ENCODE data around the gene LRGUK.
"Not testable (repeated sequence)": the region's sequence is repeated elsewhere in the genome, so short reads cannot be mapped to it uniquely, and the experiment has no call there.

LRGUK gene

DNA sequence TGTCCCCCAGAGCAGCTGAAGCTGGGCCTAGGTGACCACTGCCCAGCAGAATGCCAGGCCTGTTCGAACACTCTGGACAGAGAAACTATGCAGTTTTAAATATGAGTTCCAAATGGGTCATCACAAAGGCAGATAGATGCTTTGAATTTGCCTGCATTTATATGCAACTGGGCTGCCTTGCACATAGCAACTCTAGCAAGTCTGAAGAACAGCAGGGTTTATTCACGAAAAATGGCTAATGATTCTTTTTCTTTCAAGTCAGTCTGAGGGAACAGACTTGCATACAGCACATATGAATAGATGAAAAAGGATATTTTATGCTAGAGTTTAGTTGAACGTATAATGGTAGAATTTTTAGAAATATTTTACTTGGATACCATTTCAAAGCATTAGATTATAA lies 121.1 kb downstream of the LRGUK start:
- DNase-seq = no peak

DNA sequence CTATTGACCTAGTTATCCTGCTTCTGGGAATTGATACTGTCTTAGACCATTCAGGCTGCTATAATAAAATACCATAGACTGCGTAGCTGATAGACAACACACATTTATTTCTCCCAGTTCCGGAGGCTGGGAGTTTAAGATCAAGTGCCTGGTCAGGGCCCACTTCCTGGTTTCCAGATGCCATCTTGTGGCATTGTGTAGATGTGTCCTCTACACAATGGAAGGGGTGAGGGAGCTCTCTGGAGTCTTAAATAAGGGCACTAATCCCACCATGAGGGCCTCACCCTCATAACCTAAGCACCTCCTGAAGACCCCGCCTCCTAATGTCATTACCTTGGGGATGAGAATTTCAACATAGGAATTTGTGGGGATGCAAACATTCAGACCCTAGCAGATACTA lies 127.2 kb downstream of the LRGUK start:
- DNase-seq = no peak

DNA sequence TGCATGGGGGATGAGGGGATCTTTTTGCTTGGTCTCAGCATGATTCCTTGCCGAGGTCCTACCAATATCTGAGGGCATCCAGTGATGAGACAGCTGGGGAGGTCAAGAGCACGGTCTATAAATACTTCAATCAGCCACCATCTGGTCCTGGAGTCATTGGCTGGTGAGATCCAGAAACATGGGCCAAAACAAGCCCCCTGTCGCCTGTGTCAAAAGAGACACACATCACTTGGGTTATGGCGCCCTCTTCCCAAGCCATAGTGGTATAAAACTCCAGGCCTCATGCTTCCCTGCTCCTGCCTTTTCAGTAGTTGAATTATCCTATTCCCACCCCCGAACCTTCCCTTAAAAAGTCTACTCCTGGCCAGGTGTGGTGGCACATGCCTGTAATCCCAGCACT lies 128.7 kb downstream of the LRGUK start:
- DNase-seq = no peak

DNA sequence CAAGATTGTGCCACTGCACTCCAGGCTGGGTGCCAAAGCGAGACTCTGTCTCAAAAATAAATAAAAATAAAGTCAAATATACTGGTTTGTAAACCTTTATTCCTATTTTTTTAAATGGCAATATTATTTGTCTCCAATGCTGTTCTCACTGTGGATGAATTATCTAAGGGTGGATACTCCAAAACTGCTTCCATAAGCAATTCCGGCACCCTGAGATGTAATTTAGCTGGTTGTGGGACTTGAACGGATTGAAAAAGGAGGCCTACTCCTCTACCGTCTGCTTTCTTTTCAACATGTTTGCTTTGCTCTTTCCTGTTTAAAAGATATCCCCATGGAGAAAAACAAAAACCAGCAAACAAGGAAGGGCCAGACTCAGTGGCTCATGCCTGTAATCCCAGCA lies 135.2 kb downstream of the LRGUK start:
- no peak for DNase-seq

DNA sequence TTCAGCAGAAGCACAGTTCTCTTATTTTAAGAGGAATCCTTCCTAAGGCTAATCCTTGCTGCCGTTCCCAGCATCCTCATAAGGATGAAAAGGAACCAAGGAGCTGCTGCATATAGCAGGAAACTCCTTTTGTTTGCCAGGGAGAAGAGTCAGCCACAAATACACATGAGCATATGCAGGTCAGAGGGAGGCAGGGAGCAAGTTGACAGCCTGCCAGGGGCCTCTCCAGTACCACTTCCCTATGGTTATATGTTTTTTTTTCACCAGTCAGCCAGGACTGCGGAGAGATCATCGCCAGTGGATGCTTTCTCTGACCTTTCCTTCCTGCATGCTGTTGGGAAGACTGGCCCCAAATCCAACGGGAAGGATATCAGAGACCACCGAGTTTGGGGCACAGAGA lies 149.8 kb downstream of the LRGUK start:
- DNase-seq = no peak

DNA sequence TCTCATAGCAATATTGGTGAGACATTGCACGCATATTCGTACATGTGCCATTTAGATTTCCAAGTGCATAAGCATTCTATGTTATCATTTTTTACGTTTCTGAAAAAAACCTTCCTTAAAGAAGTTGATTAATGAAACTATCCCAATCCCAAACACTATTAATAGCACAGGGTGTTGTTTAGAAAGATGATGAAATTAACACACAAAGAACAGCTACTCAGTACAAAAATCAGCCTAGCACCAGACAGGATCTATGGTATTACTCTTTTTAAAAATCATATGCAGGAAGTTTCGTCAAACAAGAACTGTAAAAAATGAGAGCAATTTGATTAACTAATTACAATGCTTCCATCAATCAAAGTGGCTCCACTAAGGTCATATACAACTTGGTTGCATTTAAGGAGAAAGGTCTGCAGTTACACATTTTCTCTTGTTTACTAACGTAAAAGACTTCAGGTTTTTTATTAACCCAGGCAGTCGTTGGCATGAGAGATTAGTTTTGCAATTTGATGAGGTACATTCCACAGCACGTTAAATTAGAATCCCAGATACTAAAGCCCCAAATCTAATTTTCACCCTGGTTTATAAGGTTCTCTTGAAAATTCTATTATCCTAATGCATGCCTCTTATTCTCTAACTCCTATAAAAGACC lies 151.5 kb downstream of the LRGUK start:
- no peak for DNase-seq

DNA sequence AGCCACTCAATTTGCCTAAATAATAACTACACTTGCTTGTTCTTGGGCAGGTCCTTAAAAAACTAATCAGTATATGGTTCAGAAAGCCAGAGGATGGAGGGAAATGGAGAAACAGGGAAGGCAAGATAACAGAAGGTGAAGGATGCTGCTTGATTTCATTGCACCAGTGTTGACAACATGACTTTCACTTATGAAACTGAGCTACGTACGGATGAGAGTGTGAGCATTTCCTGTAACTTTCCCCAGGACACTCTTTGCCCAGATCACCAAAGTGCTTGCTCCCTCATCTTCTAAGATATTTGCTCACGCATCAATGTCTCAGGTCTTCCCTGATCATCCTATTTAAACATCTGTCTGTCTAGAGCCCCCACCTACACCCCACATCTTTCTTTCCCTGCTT lies 152.2 kb downstream of the LRGUK start:
- DNase-seq = no peak

DNA sequence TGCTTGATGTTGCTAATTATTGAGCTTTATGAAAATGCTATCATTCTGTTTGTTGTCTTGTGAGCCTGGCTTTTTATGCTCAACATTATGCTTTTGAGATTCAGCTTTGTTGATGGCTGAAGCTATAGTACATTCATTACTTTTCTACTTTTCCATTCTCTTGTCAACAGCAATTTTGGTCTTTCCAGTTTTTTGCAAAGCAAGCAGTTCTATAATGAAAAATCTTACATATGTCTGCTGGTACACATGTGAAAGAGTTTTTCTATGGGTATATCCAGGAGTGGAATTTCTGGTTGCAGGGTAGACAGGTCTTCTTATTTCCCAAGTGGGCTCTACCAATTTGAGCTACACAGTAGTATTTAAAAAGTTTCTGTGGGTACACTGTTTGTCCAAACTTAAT lies 152.8 kb downstream of the LRGUK start:
- DNase-seq = no peak

DNA sequence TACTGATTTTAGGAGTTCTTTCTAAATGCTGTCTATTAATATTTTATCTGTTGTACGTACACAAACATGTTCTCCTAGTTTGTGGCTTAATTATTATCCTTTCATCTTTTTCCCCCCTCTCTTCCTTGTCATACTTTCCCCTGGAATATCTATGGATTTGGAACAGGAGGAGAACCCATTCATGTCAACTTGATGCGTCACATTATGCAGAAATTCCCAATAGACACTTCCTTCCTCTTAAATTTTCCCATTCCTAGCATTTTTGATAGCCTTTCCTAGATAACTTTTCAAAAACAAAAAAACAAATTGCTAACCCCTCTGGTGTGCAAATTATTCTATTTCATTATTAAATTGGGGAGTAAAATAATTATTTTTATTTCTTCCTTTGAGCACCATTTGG lies 153.4 kb downstream of the LRGUK start:
- no peak for DNase-seq

DNA sequence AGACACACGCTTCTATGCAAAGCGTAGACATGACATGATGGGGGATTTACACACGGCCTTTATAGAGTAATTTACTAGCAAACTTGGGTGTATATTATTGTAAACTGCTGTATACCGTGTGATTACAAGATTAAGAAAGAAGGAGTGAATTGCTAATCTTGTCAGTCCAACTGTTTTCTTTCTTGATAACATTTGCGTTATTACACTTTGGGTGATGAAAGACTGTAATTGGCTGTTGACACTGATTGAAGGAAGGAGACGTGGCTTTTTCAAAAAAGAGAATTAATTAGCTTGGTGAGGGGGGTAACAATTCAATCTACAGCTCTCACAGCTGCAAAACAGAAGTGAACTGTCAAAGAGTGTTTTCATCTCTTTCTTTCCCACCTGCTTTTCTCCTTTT lies 156.9 kb downstream of the LRGUK start:
- DNase-seq = no peak

DNA sequence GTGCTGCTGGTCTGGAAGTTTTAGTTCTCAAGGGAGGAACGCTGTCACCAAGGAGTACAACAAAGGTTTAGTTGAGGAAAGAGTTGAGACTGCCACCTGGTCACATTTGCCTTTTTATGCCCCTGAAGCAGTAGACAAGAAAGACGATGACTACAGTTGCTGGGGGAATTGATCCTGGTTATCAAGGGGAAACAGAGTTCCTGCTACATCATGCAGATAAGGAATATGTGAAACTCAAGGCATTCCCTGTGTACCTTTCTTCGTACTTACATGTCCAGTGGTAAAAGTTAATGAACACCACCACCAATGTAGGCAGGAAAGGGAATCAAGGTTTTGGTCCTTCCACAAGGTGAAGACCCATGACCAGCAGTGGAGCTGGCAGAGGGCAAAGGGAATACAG lies 157.8 kb downstream of the LRGUK start:
- DNase-seq = no peak

DNA sequence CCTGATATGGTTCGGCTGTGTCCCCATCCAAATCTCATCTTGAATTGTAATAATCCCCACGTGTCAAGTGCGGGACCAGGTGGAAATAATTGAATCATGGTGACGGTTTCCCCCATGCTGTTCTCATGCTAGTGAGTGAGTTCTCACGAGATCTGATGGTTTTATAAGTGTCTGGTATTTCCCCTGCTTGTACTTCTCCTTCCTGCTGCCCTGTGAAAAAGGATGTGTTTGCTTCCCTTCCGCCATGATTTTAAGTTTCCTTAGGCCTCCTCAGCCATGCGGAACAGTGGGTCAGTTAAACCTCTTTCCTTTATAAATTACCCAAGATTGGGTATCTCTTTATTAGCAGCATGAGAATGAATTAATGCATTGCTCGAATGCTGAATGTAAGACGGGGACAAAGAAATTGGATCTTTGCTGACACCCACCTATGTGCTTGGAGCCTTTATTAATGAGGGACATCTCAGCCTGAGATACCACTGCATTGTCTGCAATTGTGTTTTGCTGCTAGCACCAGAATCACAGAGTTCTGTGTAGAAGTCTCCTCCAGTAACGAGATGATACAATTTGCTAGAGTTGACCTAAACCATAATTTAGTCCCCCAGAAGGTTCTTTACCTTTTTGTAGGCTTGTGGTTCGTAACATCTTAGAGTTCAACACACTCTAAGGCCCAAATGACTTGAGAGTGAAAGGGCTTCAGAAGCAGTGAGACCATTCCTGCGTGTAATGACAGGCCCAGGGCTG lies 160.9 kb downstream of the LRGUK start:
- no peak for DNase-seq

DNA sequence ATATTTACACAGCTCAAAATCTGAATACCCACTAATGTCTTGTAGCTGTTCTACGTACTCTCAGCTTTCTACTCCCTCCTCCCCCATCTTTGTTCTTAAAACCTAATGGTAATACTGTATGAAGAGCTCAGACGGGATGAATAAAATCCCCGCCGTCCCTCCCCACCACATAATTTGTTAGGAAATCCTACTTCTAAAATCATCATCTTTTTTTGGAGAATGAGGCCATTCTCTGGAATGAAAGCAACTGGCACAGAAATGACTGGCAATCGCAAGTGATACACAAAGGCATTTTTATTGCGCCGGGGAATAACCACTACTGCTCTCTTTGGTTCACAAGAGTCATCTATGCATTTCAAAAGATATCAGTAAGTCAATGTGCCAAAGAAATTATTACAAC lies 162.3 kb downstream of the LRGUK start:
- no peak for DNase-seq

DNA sequence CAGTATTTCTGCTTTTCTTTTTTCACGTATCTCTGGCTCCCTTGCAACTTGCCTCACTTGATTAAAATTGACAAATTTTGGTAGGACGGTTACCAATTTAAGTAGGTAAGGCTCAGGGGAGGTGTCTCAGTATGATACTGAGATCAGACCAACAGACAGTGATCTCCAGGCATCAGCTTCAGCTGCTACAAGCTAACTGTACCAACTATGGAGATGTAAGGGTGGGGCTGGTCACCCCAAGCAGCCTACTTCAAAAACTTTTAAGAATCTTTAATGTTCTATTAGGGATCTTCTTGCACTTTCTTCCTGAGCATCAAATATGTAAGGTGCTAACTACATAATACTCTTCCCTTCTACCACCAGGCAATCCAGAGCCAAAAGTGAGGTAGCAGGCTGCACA lies 162.7 kb downstream of the LRGUK start:
- DNase-seq = no peak

DNA sequence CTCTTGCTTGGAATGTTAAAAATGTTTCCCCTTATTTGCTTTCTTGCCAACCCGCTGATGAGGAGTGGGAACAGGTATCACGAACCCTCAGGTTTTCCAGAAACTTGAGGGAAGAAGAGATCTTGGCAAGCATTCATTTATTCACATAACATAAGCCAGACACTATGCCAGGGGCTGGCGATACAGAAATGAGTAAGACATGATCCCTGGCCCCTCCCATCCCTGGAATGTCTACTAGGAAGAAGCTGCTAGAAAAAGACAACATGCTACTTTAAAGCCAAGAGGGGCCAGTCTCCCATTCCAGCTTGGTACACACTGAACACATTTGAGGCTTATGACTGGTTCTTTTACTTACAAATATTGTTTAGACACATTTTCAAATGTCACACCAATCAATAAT lies 163.1 kb downstream of the LRGUK start:
- peak; percentile 50 for DNase-seq

DNA sequence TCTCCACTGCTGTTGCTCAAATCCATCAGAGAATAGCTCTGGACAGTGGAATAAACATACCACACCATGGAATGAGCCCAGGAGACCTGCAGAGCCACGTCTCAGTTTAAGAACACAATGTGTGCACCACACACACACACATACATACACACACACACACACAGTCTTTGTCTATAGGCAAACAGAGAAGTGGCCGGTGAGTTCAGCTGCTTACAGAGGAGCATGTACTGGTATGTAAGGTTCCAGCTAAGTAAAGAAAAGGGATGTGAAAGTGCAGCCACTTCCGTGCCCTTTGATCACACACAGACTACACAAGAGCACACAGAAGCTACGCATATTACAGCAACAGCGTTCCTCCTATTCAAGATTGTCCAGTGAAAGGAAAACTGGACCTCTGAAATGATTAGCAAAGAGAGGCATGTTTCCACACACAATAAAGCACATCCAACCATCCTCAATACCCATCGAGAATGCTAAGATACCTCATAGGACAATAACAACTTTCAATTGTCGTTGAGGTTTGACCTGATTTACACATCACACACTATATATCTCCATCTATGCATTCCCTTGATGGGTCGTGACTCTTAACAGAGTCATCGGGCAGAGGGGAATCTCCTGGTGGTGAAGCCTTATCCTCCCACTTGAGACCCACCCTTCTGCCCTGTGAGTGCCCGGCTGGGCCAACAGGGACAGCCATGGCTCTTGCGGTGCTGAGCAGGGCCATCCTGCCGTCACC lies 166.0 kb downstream of the LRGUK start:
- DNase-seq = no peak

DNA sequence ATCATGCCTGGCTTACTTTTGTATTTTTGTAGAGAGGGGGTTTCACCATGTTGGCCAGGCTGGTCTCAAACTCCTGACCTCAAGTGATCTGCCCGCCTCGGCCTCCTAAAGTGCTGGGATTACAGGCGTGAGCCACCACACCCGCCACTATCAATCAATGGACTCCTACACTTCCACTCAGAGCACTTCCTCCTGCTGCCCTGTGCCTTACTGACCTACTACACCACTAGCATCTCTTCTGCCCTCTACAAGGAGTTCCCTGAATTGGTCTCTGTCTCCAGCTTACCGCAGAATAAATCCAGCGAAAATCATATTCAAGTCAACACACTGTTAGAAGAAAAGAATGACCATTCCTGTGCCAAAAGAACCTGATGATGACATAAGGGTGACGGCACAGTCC lies 168.8 kb downstream of the LRGUK start:
- not testable (repeated sequence) for DNase-seq

DNA sequence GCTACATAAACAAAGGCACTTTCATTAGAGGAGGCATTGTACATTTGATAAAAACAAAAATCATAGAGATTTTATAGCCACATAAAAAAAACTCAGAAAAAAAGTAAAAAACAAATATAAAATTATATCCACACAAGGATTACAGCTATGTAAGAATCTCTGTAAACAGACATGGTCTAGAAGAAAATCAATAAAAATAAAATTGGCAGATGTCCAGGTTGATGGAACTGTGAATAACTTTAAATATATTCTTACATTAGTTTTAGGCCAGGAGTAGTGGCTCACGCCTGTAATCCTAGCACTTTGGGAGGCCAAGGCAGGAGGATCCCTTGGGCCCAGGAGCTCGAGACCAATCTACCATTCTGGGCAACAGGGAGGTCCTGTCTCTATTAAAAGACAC lies 170.3 kb downstream of the LRGUK start:
- DNase-seq = no peak

DNA sequence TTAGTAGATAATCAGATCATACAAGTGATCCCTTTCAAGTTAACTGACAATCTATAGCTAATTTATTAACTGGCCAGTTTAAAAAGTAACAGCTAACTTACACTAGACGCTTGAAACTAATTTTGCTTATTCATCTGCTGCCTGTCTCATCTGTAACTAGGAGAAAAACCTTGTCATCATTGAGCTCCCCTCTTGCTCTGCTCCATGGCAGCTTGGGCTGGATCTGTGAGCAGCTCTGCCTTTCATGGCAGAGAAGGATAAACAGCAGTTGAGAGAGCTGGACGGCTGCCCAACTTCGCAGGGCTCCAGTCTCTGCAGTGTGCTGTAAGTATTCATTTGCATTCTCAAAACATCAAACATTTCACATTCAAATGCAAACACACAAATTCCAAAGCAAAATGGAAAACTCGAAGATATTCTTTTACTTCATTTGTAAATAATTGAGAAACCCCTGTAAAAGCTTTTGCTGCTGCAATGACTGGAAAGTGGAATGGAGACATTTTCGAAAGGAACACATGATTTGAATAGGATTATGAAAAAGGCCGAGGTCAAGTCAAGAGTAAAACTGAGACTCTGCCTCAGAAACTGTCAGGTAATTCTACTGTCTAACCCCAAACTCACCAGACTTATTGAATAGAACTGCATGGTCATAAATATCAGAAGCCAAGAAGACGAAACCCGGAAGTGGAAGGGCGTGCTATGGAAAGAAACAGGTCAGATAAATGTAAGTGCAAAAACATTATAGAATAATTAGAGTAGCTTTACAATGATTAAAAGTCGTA lies 172.0 kb downstream of the LRGUK start:
- DNase-seq = no peak

DNA sequence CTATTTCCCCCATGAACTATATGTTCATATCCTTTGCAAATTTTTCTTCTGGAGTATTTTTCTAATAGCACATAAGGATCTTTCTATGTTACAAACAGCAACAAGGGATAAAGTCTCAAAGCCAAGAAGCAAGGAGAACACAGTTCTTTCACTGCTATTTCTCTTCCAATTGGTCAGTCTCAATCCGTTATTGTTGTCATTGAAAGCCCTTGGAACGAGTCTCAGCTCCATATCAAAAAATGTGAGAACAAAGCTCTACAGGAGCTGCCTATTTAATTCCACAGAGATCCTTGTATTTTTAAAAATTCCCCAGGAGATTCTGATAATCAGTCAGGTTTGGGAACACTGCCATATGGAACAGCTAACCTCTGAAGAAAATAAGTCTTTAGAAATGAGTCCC lies 173.8 kb downstream of the LRGUK start:
- no peak for DNase-seq

DNA sequence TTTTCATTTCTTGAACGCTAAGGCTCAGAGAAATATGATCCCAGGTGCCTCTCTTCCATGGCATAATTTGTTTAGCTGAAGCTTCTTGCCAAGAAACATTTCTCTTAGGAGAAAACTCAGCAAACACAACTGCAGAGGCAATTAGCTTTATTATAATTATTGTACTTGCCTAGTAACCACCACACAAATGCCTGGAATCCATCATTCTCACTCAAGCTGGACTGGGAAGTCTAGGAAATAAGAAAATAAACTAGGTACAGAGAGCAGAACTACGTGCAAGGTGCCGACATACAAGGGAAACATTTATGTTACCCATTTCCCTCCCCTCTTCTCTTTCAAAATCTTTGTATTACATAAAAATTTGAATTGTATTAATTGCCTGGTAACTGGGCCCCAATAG lies 174.5 kb downstream of the LRGUK start:
- DNase-seq = no peak

DNA sequence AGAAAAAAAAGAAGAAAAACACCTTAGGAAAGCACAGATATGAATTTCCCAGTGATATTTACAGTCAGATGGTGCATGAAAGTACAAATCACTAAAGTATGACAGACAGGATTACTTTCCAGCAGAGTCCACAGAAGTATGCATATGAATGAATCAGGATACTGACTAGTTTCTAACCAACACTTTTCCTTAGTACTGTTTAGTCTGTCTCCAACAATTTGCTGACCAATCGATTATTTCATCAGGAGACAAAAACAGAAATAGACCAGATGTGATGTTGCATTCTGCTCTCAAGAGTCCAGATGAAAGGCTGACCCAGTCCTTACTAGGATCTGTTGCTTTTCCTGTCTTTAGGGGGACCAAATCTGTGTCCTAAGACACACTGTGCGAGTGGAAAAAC lies 175.0 kb downstream of the LRGUK start:
- DNase-seq = no peak

DNA sequence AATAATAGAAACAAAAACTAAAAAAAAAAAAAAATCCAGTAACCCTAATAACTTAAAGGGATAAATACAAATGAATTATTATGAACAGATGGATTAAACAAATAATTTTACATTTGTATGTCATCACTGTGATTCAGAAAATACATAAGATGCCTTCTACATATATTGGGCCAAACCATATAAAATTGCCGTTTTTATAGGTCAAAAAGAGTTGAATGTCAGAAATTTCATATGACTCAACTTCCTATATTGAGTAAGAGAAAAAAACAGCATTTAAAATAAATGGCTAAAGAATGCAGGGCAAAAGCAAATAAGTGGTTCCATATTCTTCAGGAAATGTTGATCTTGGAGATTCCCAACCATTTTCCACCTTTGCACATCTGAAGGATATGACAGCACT lies 180.2 kb downstream of the LRGUK start:
- DNase-seq = no peak

DNA sequence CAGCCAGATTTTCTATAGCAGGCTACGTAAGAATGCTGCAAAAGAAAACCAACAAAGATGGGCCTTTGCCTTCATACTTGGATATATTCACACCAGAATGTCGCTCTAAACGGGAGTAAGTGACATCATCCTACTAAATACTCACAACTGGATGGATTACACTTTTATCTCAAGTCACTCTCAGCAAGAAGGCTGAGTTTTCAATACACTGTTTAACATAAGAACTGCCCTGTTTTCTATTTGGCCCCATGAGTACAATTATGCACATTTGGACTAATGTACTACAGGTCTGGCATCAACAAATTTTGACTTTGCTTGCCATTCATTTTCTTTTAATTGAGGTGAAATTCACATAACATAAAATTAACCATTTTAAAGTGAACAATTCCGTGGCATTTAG lies 181.4 kb downstream of the LRGUK start:
- no peak for DNase-seq

All from NCI-H226 (cell line).